A549 (cell line): ENCODE data around the gene POP7. TPM values are rescaled to one million over a fixed set of nuclear protein-coding genes. Genes with fewer than 3 reads are reported as not detected.
A peak's percentile ranks its signal among the peaks of the same experiment; 100 is the strongest.

Source experiments
- ATAC-seq, 2 experiments: fragments of 200-7000 bp in 1 of 2; fragments of >200 bp in 1 of 2; cut with Nextera tagmentation in 1 of 2; cut with Tn5 transposase in 1 of 2; 3 replicates each; pipeline versions ENCODE4 v1.8.0 to v1.9.1; 2018 to 2020; ENCODE audit warnings: mild to moderate bottlenecking in 1 of 2, moderate library complexity in 1 of 2
- CTCF ChIA-PET: fragments of 300-600 bp; sonication (Branson Sonifier 250); formaldehyde crosslinking; extraction: SDS; loops from one replicate; lab custom pipeline; 2021; ENCODE audit warnings: antibody characterized with exemption, inconsistent platforms; lab: Yijun Ruan, JAX
- POLR2A ChIA-PET: fragments of 350-600 bp; formaldehyde crosslinking; extraction: SDS; loops from one replicate; lab custom pipeline; 2021; ENCODE audit warnings: antibody characterized with exemption, inconsistent platforms; lab: Yijun Ruan, JAX
- DNase-seq, 2 experiments: peaks; one replicate each; pipeline versions ENCODE4 v3.0.0 to v3.0.0-alpha.2; 2011 to 2016; ENCODE audit warnings: low read depth in 1 of 2, low spot score in 1 of 2
- FAIRE-seq: peaks from 2 replicates; lab custom pipeline; 2011; peaks lifted over from hg19 to GRCh38; lab: Jason Lieb, UNC
- H3K27ac ChIP-seq, 2 experiments: fragments of >200 bp; sonication (Bioruptor Twin); formaldehyde crosslinking; 3 replicates each; pipeline ENCODE4 v1.5.1; 2016 to 2017
- H3K4me1 ChIP-seq: fragments of >200 bp; sonication (Bioruptor Twin); formaldehyde crosslinking; 3 replicates; pipeline ENCODE4 v1.6.1; 2016
- H3K4me2 ChIP-seq: fragments of >200 bp; sonication (Bioruptor Twin); formaldehyde crosslinking; 3 replicates; pipeline ENCODE4 v1.6.1; 2016
- H3K4me3 ChIP-seq: fragments of >200 bp; sonication (Bioruptor Twin); formaldehyde crosslinking; 3 replicates; pipeline ENCODE4 v1.5.1; 2016
- H3K9me3 ChIP-seq: fragments of >200 bp; sonication (Bioruptor Twin); formaldehyde crosslinking; 3 replicates; pipeline ENCODE4 v1.6.1; 2016
- CEBPB ChIP-seq, 2 experiments: fragments of >200 bp in 1 of 2; sonication (Bioruptor Twin) in 1 of 2; formaldehyde crosslinking in 1 of 2; IDR thresholded peaks; 2 replicates each; pipeline ENCODE4 v1.6.1; 2012 to 2016
- CHD2 ChIP-seq: fragments of 150-350 bp; IDR thresholded peaks from 2 replicates; pipeline ENCODE4 v1.6.1; 2014; ENCODE audit warnings: low read length; ENCODE audit not compliant: partially characterized antibody
- CTCF ChIP-seq: fragments of >200 bp; sonication (Bioruptor Twin); formaldehyde crosslinking; IDR thresholded peaks from 3 replicates; pipeline ENCODE4 v1.5.1; 2016
- E2F6 ChIP-seq: IDR thresholded peaks from 2 replicates; pipeline ENCODE4 v1.6.1; 2012; ENCODE audit warnings: low read depth, borderline replicate concordance
- EP300 ChIP-seq, 2 experiments: fragments of >200 bp; sonication (Bioruptor Twin); formaldehyde crosslinking; IDR thresholded peaks; 2 replicates in 1 of 2; 3 replicates in 1 of 2; pipeline ENCODE4 v1.6.1; 2016 to 2017
- ESRRA ChIP-seq: fragments of 150-350 bp; IDR thresholded peaks from 2 replicates; pipeline ENCODE4 v1.6.1; 2014; ENCODE audit warnings: mild to moderate bottlenecking, low read length, borderline replicate concordance
- FOXS1 ChIP-seq: fragments of 250-450 bp; sonication (Bioruptor Pico); IDR thresholded peaks from 2 replicates; pipeline ENCODE4 v1.5.0; 2020; ENCODE audit warnings: mild to moderate bottlenecking, moderate library complexity
- JUNB ChIP-seq: fragments of >200 bp; sonication (Bioruptor Twin); formaldehyde crosslinking; IDR thresholded peaks from 2 replicates; pipeline ENCODE4 v1.6.1; 2016
- KDM5A ChIP-seq: fragments of 200-600 bp; sonication (generic); IDR thresholded peaks from 2 replicates; pipeline ENCODE4 v1.6.1; 2016; ENCODE audit warnings: antibody characterized with exemption, mild to moderate bottlenecking
- MAFK ChIP-seq: fragments of 450-650 bp; IDR thresholded peaks from 2 replicates; pipeline ENCODE4 v1.6.1; 2014; ENCODE audit not compliant: partially characterized antibody
- MYC ChIP-seq: IDR thresholded peaks from 2 replicates; pipeline ENCODE4 v1.6.1; 2012; ENCODE audit warnings: mild to moderate bottlenecking, inconsistent platforms, low read length, improper control_type of control experiment, borderline replicate concordance
- NFE2L2 ChIP-seq: fragments of 150-350 bp; conservative IDR thresholded peaks from 2 replicates; pipeline ENCODE4 v1.6.1; 2014; ENCODE audit warnings: low read length
- NR3C1 ChIP-seq: fragments of >200 bp; sonication (Bioruptor Twin); formaldehyde crosslinking; IDR thresholded peaks from 3 replicates; pipeline ENCODE4 v1.6.1; 2017
- POLR2A ChIP-seq: IDR thresholded peaks from 2 replicates; pipeline ENCODE4 v1.6.1; 2012; ENCODE audit warnings: mild to moderate bottlenecking, low read length
- POLR2AphosphoS2 ChIP-seq: conservative IDR thresholded peaks from 2 replicates; pipeline ENCODE4 v1.6.1; 2012; ENCODE audit warnings: low read length, improper control_type of control experiment, inconsistent platforms
- RAD21 ChIP-seq, 2 experiments: fragments of >200 bp in 1 of 2; sonication (Bioruptor Twin) in 1 of 2; formaldehyde crosslinking in 1 of 2; IDR thresholded peaks in 1 of 2; conservative IDR thresholded peaks in 1 of 2; 2 replicates in 1 of 2; 3 replicates in 1 of 2; pipeline ENCODE4 v1.6.1; 2012 to 2018; ENCODE audit warnings: inconsistent platforms in 1 of 2
- RARB ChIP-seq: fragments of 250-450 bp; sonication (Bioruptor Pico); IDR thresholded peaks from 2 replicates; pipeline ENCODE4 v1.8.0; 2021; ENCODE audit warnings: mild to moderate bottlenecking, moderate library complexity
- REST ChIP-seq: fragments of 200-600 bp; sonication (generic); IDR thresholded peaks from 2 replicates; pipeline ENCODE4 v1.6.1; 2016; ENCODE audit warnings: antibody characterized with exemption, mild to moderate bottlenecking, moderate library complexity
- WGBS: methylation state at CpG from one replicate; pipeline ENCODE4 v1.1.6; 2017; ENCODE audit errors: missing lambda C conversion rate; 5-methylcytosine and 5-hydroxymethylcytosine counted together
- polyA plus RNA-seq, 4 experiments: library from polyadenylated mRNA; depleted of rRNA in 3 of 4; stranded (reverse); fragments of >200 nt; fragmentation: RNase III in 1 of 4; extraction: RNeasy Plus Mini Kit Qiagen cat#74134 plus additional on column Dnase treatment in 1 of 4; gene quantifications; 2 replicates in 3 of 4; 3 replicates in 1 of 4; pipeline ENCODE4 v1.2.3, GENCODE V29; 2011 to 2017
- TF ChIP-seq, protein P1 (sequence below): fragments of 250-450 bp; sonication (Bioruptor Pico); IDR thresholded peaks from 2 replicates; pipeline ENCODE4 v1.5.0; 2020; ENCODE audit warnings: low read depth, mild to moderate bottlenecking, moderate library complexity
- TF ChIP-seq, protein P2 (sequence below): fragments of 450-650 bp; IDR thresholded peaks from 2 replicates; pipeline ENCODE4 v1.6.1; 2014; ENCODE audit warnings: antibody characterized with exemption
- TF ChIP-seq, protein P3 (sequence below): fragments of 150-350 bp; IDR thresholded peaks from 2 replicates; pipeline ENCODE4 v1.6.1; 2014; ENCODE audit warnings: low read depth, mild to moderate bottlenecking, low read length

POP7 gene
- polyA plus RNA-seq, 2 of the 4 experiments (the other 2 are of a cell fraction): 29.5 to 77.4 TPM

- 62% methylated on average over 7 of the region's 7 CpGs for WGBS
- H3K4me3 ChIP-seq: no peak overlapping the region
- no peak for ATAC-seq
- TF ChIP-seq MAFK (no peak), NR3C1 (no peak), ESRRA (no peak), CHD2 (no peak), EP300 (IDR thresholded peaks at IDR 0.05) (no peak), MYC (no peak), POLR2A (no peak)
- TF ChIP-seq, protein P1, sequence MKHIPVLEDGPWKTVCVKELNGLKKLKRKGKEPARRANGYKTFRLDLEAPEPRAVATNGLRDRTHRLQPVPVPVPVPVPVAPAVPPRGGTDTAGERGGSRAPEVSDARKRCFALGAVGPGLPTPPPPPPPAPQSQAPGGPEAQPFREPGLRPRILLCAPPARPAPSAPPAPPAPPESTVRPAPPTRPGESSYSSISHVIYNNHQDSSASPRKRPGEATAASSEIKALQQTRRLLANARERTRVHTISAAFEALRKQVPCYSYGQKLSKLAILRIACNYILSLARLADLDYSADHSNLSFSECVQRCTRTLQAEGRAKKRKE (CRISPR knock-in tag): no peak
- no peak overlapping the region for H3K27ac ChIP-seq
- POLR2A ChIA-PET: no interaction called here
- H3K4me2 ChIP-seq: no peak overlapping the region
- no peak for FAIRE-seq
- DNase-seq: no peak
- H3K4me1 ChIP-seq: no peaks in the 10 kb centered on the region
- CTCF ChIA-PET: interaction anchor here (0.9 to 6.1 kb wide), 5 partner anchors 11 to 116 kb away, joined by 3 to 24 read pairs (median 3); partner anchors contain the start of genes POP7 and SLC12A9
- no peaks in the 10 kb centered on the region for H3K9me3 ChIP-seq
Measured at GRCh38 chr7:100735730-100736129, 29.8 kb downstream of the POP7 start.

- POLR2A ChIA-PET: no interaction called here
- CTCF ChIA-PET: interaction anchor here (0.6 to 1.6 kb wide), 6 partner anchors 8 to 116 kb away, joined by 3 to 4 read pairs (median 3); partner anchors contain the start of gene SLC12A9
- Histone ChIP-seq H3K4me2 (no peak overlapping the region), H3K27ac (no peak overlapping the region), H3K9me3 (no peaks in the 10 kb centered on the region), H3K4me1 (no peaks in the 10 kb centered on the region), H3K4me3 (no peak overlapping the region)
- no peak for TF ChIP-seq NFE2L2
- no peak for TF ChIP-seq FOXS1 (CRISPR knock-in tag)
- TF ChIP-seq, protein P2, sequence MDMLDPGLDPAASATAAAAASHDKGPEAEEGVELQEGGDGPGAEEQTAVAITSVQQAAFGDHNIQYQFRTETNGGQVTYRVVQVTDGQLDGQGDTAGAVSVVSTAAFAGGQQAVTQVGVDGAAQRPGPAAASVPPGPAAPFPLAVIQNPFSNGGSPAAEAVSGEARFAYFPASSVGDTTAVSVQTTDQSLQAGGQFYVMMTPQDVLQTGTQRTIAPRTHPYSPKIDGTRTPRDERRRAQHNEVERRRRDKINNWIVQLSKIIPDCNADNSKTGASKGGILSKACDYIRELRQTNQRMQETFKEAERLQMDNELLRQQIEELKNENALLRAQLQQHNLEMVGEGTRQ: no peak
- TF ChIP-seq, protein P3, sequence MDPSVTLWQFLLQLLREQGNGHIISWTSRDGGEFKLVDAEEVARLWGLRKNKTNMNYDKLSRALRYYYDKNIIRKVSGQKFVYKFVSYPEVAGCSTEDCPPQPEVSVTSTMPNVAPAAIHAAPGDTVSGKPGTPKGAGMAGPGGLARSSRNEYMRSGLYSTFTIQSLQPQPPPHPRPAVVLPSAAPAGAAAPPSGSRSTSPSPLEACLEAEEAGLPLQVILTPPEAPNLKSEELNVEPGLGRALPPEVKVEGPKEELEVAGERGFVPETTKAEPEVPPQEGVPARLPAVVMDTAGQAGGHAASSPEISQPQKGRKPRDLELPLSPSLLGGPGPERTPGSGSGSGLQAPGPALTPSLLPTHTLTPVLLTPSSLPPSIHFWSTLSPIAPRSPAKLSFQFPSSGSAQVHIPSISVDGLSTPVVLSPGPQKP: no peak
- TF ChIP-seq KDM5A: no peak
- 66% methylated on average over 5 of the region's 13 CpGs for WGBS
- FAIRE-seq (no peak), ATAC-seq (peak in 1 of 2 experiments; percentile 19; a peak in 1 of 6 replicates), DNase-seq (no peak)
Measured at GRCh38 chr7:100736671-100737070, 30.8 kb downstream of the POP7 start.

- Histone ChIP-seq H3K4me1 (no peaks in the 10 kb centered on the region), H3K4me3 (no peak overlapping the region), H3K4me2 (no peak overlapping the region), H3K27ac (no peak overlapping the region)
- DNase-seq: no peak
- TF ChIP-seq POLR2AphosphoS2: no peak
- no peak for TF ChIP-seq CEBPB (IDR thresholded peaks at IDR 0.05)
- TF ChIP-seq, protein P1 (CRISPR knock-in tag): no peak
- TF ChIP-seq RARB: no peak
- TF ChIP-seq REST: no peak
- TF ChIP-seq RAD21 (conservative IDR thresholded peaks at IDR 0.05 in 1 of 2, IDR thresholded peaks at IDR 0.05 in 1 of 2): no peak
- no peak for TF ChIP-seq E2F6
- TF ChIP-seq CTCF: no peak
- TF ChIP-seq JUNB: no peak
- TF ChIP-seq, all 56 proteins: peak for 0
- ATAC-seq (peak in 1 of 2 experiments; percentile 38; a peak in 1 of 6 replicates), FAIRE-seq (no peak)
- H3K9me3 ChIP-seq: no peaks in the 10 kb centered on the region
- ChIA-PET POLR2A (no interaction called here), CTCF (no interaction called here)
- WGBS: 73% methylated on average over 6 of the region's 6 CpGs
Measured at GRCh38 chr7:100739934-100740333, 34.0 kb downstream of the POP7 start.
